GM10847 (cell line): Measurements from ENCODE around the gene CRB1.

Source experiments
- POLR2A ChIP-seq: IDR thresholded peaks from 2 replicates; pipeline ENCODE4 v1.6.1; 2011; ENCODE audit not compliant: insufficient read length; ENCODE audit errors: extremely low read depth

The CRB1 gene

GRCh38 chr1:197440715-197441114 is 172.7 kb downstream of the CRB1 start:
- TF ChIP-seq POLR2A: no peak

GRCh38 chr1:197441999-197442414 is 174.0 kb downstream of the CRB1 start:
- no peak for TF ChIP-seq POLR2A

GRCh38 chr1:197444755-197445154 is 176.7 kb downstream of the CRB1 start:
- TF ChIP-seq POLR2A: no peak

- TF ChIP-seq POLR2A: no peak
Measured at GRCh38 chr1:197448121-197448779, 180.2 kb downstream of the CRB1 start.

GRCh38 chr1:197451381-197451780 is 183.3 kb downstream of the CRB1 start:
- TF ChIP-seq POLR2A: no peak

- no peak for TF ChIP-seq POLR2A
Measured at GRCh38 chr1:197453376-197454058, 185.5 kb downstream of the CRB1 start.

- TF ChIP-seq POLR2A: no peak
Measured at GRCh38 chr1:197462539-197462938, 194.5 kb downstream of the CRB1 start.

GRCh38 chr1:197463142-197463541 is 195.1 kb downstream of the CRB1 start:
- TF ChIP-seq POLR2A: no peak

GRCh38 chr1:197464044-197464443 is 196.0 kb downstream of the CRB1 start:
- no peak for TF ChIP-seq POLR2A

GRCh38 chr1:197465528-197466327 is 197.7 kb downstream of the CRB1 start:
- TF ChIP-seq POLR2A: no peak

- TF ChIP-seq POLR2A: no peak
Measured at GRCh38 chr1:197466813-197467212, 198.8 kb downstream of the CRB1 start.

GRCh38 chr1:197467881-197468280 is 199.8 kb downstream of the CRB1 start:
- no peak for TF ChIP-seq POLR2A

- no peak for TF ChIP-seq POLR2A
Measured at GRCh38 chr1:197468543-197469175, 200.6 kb downstream of the CRB1 start.

GRCh38 chr1:197469620-197470210 is 201.7 kb downstream of the CRB1 start:
- no peak for TF ChIP-seq POLR2A

- TF ChIP-seq POLR2A: no peak
Measured at GRCh38 chr1:197470330-197470729, 202.3 kb downstream of the CRB1 start.

GRCh38 chr1:197471248-197471985 is 203.4 kb downstream of the CRB1 start:
- no peak for TF ChIP-seq POLR2A
